ENCODE results near the gene PDPN.

The PDPN gene

GRCh38 chr1:13623021-13623637 lies 39.5 kb downstream of the PDPN start:
- Histone ChIP-seq H3K9me3 (ENCODE audit: control insufficient read depth, low read length) (no peaks in the 10 kb centered on the region), H3K36me3 (ENCODE audit: control insufficient read depth, insufficient read depth, low read length) (no peaks in the 10 kb centered on the region), H3K4me1 (ENCODE audit: control insufficient read depth, insufficient read depth, low read length) (peaks cover 5% of the 10 kb centered on the region), H3K4me3 (ENCODE audit: low read length) (no peak overlapping the region), H3K27me3 (ENCODE audit: control insufficient read depth, insufficient read depth, low read length) (no peaks in the 10 kb centered on the region), H3K9ac (ENCODE audit: low read length) (no peak overlapping the region)

GRCh38 chr1:13624526-13624925 lies 40.9 kb downstream of the PDPN start:
- no peaks in the 10 kb centered on the region for H3K9me3 ChIP-seq (ENCODE audit: control insufficient read depth, low read length)
- H3K36me3 ChIP-seq (ENCODE audit: control insufficient read depth, insufficient read depth, low read length) = no peaks in the 10 kb centered on the region
- H3K27me3 ChIP-seq (ENCODE audit: control insufficient read depth, insufficient read depth, low read length) = no peaks in the 10 kb centered on the region
- H3K4me3 ChIP-seq (ENCODE audit: low read length) = no peak overlapping the region
- no peak overlapping the region for H3K9ac ChIP-seq (ENCODE audit: low read length)
- H3K4me1 ChIP-seq (ENCODE audit: control insufficient read depth, insufficient read depth, low read length) = peaks cover 5% of the 10 kb centered on the region

- Histone ChIP-seq H3K36me3 (ENCODE audit: control insufficient read depth, insufficient read depth, low read length) (no peaks in the 10 kb centered on the region), H3K4me3 (ENCODE audit: low read length) (no peak overlapping the region), H3K4me1 (ENCODE audit: control insufficient read depth, insufficient read depth, low read length) (no peaks in the 10 kb centered on the region), H3K9me3 (ENCODE audit: control insufficient read depth, low read length) (no peaks in the 10 kb centered on the region), H3K9ac (ENCODE audit: low read length) (no peak overlapping the region), H3K27me3 (ENCODE audit: control insufficient read depth, insufficient read depth, low read length) (no peaks in the 10 kb centered on the region)
Measured at GRCh38 chr1:13627127-13627526, 43.5 kb downstream of the PDPN start.

GRCh38 chr1:13628218-13628617 lies 44.6 kb downstream of the PDPN start:
- Histone ChIP-seq H3K4me1 (ENCODE audit: control insufficient read depth, insufficient read depth, low read length) (no peaks in the 10 kb centered on the region), H3K9ac (ENCODE audit: low read length) (no peak overlapping the region), H3K36me3 (ENCODE audit: control insufficient read depth, insufficient read depth, low read length) (no peaks in the 10 kb centered on the region), H3K9me3 (ENCODE audit: control insufficient read depth, low read length) (no peaks in the 10 kb centered on the region), H3K27me3 (ENCODE audit: control insufficient read depth, insufficient read depth, low read length) (no peaks in the 10 kb centered on the region), H3K4me3 (ENCODE audit: low read length) (no peak overlapping the region)

- H3K4me1 ChIP-seq (ENCODE audit: control insufficient read depth, insufficient read depth, low read length) = no peaks in the 10 kb centered on the region
- no peaks in the 10 kb centered on the region for H3K9me3 ChIP-seq (ENCODE audit: control insufficient read depth, low read length)
- no peaks in the 10 kb centered on the region for H3K36me3 ChIP-seq (ENCODE audit: control insufficient read depth, insufficient read depth, low read length)
- H3K27me3 ChIP-seq (ENCODE audit: control insufficient read depth, insufficient read depth, low read length) = no peaks in the 10 kb centered on the region
- H3K9ac ChIP-seq (ENCODE audit: low read length) = no peak overlapping the region
- no peak overlapping the region for H3K4me3 ChIP-seq (ENCODE audit: low read length)
Measured at GRCh38 chr1:13628711-13629110, 45.1 kb downstream of the PDPN start.

GRCh38 chr1:13642306-13643004 lies 58.8 kb downstream of the PDPN start:
- Histone ChIP-seq H3K36me3 (ENCODE audit: control insufficient read depth, insufficient read depth, low read length) (no peaks in the 10 kb centered on the region), H3K4me1 (ENCODE audit: control insufficient read depth, insufficient read depth, low read length) (no peaks in the 10 kb centered on the region), H3K4me3 (ENCODE audit: low read length) (no peak overlapping the region), H3K9ac (ENCODE audit: low read length) (no peak overlapping the region), H3K27me3 (ENCODE audit: control insufficient read depth, insufficient read depth, low read length) (no peaks in the 10 kb centered on the region), H3K9me3 (ENCODE audit: control insufficient read depth, low read length) (no peaks in the 10 kb centered on the region)

GRCh38 chr1:13643017-13643416 lies 59.4 kb downstream of the PDPN start:
- Histone ChIP-seq H3K27me3 (ENCODE audit: control insufficient read depth, insufficient read depth, low read length) (no peaks in the 10 kb centered on the region), H3K9ac (ENCODE audit: low read length) (no peak overlapping the region)

GRCh38 chr1:13646521-13646920 lies 62.9 kb downstream of the PDPN start:
- no peaks in the 10 kb centered on the region for H3K4me1 ChIP-seq (ENCODE audit: control insufficient read depth, insufficient read depth, low read length)
- H3K36me3 ChIP-seq (ENCODE audit: control insufficient read depth, insufficient read depth, low read length) = no peaks in the 10 kb centered on the region
- H3K9ac ChIP-seq (ENCODE audit: low read length) = no peak overlapping the region
- H3K27me3 ChIP-seq (ENCODE audit: control insufficient read depth, insufficient read depth, low read length) = no peaks in the 10 kb centered on the region
- no peak overlapping the region for H3K4me3 ChIP-seq (ENCODE audit: low read length)
- H3K9me3 ChIP-seq (ENCODE audit: control insufficient read depth, low read length) = no peaks in the 10 kb centered on the region

More at GRCh38 chr1:13643017-13643416, 59.4 kb downstream of the PDPN start:
- no peaks in the 10 kb centered on the region for H3K36me3 ChIP-seq (ENCODE audit: control insufficient read depth, insufficient read depth, low read length)
- no peaks in the 10 kb centered on the region for H3K4me1 ChIP-seq (ENCODE audit: control insufficient read depth, insufficient read depth, low read length)
- no peaks in the 10 kb centered on the region for H3K9me3 ChIP-seq (ENCODE audit: control insufficient read depth, low read length)
- H3K4me3 ChIP-seq (ENCODE audit: low read length) = no peak overlapping the region

GRCh38 chr1:13651279-13651678 lies 67.6 kb downstream of the PDPN start:
- no peak overlapping the region for H3K4me3 ChIP-seq (ENCODE audit: low read length)
- H3K9me3 ChIP-seq (ENCODE audit: control insufficient read depth, low read length) = no peaks in the 10 kb centered on the region
- no peaks in the 10 kb centered on the region for H3K4me1 ChIP-seq (ENCODE audit: control insufficient read depth, insufficient read depth, low read length)
- H3K9ac ChIP-seq (ENCODE audit: low read length) = no peak overlapping the region
- H3K27me3 ChIP-seq (ENCODE audit: control insufficient read depth, insufficient read depth, low read length) = no peaks in the 10 kb centered on the region
- no peaks in the 10 kb centered on the region for H3K36me3 ChIP-seq (ENCODE audit: control insufficient read depth, insufficient read depth, low read length)

GRCh38 chr1:13652238-13652637 lies 68.6 kb downstream of the PDPN start:
- Histone ChIP-seq H3K4me3 (ENCODE audit: low read length) (no peak overlapping the region), H3K9ac (ENCODE audit: low read length) (no peak overlapping the region), H3K27me3 (ENCODE audit: control insufficient read depth, insufficient read depth, low read length) (no peaks in the 10 kb centered on the region), H3K36me3 (ENCODE audit: control insufficient read depth, insufficient read depth, low read length) (no peaks in the 10 kb centered on the region), H3K9me3 (ENCODE audit: control insufficient read depth, low read length) (no peaks in the 10 kb centered on the region), H3K4me1 (ENCODE audit: control insufficient read depth, insufficient read depth, low read length) (no peaks in the 10 kb centered on the region)

GRCh38 chr1:13661539-13661938 lies 77.9 kb downstream of the PDPN start:
- H3K27me3 ChIP-seq (ENCODE audit: control insufficient read depth, insufficient read depth, low read length) = no peaks in the 10 kb centered on the region
- H3K9me3 ChIP-seq (ENCODE audit: control insufficient read depth, low read length) = no peaks in the 10 kb centered on the region
- H3K36me3 ChIP-seq (ENCODE audit: control insufficient read depth, insufficient read depth, low read length) = no peaks in the 10 kb centered on the region
- H3K9ac ChIP-seq (ENCODE audit: low read length) = no peak overlapping the region
- H3K4me3 ChIP-seq (ENCODE audit: low read length) = no peak overlapping the region
- H3K4me1 ChIP-seq (ENCODE audit: control insufficient read depth, insufficient read depth, low read length) = no peaks in the 10 kb centered on the region

- Histone ChIP-seq H3K36me3 (ENCODE audit: control insufficient read depth, insufficient read depth, low read length) (no peaks in the 10 kb centered on the region), H3K9me3 (ENCODE audit: control insufficient read depth, low read length) (no peaks in the 10 kb centered on the region), H3K4me1 (ENCODE audit: control insufficient read depth, insufficient read depth, low read length) (no peaks in the 10 kb centered on the region), H3K27me3 (ENCODE audit: control insufficient read depth, insufficient read depth, low read length) (no peaks in the 10 kb centered on the region), H3K4me3 (ENCODE audit: low read length) (no peak overlapping the region), H3K9ac (ENCODE audit: low read length) (no peak overlapping the region)
Measured at GRCh38 chr1:13662493-13662892, 78.9 kb downstream of the PDPN start.
